HFF-Myc (cell line): Measurements from ENCODE around the gene TRIM17.
"Not testable (repeated sequence)": the region's sequence is repeated elsewhere in the genome, so short reads cannot be mapped to it uniquely, and the experiment has no call there.

Experiments used
- DNase-seq: peaks from one replicate; pipeline ENCODE4 v3.0.0-alpha.2; 2011; ENCODE audit warnings: low read depth; ENCODE audit errors: extremely low read depth
- H3K4me3 ChIP-seq: replicated peaks from 2 replicates; pipeline ENCODE4 v1.5.1; 2011; ENCODE audit warnings: low read depth, mild to moderate bottlenecking, control low read depth, low read length
- TF ChIP-seq, protein P1 (sequence below): IDR thresholded peaks from 2 replicates; pipeline ENCODE4 v1.5.1; 2012; ENCODE audit warnings: mild to moderate bottlenecking, low read depth, low read length, control low read depth; ENCODE audit errors: missing control alignments

Gene TRIM17

DNA sequence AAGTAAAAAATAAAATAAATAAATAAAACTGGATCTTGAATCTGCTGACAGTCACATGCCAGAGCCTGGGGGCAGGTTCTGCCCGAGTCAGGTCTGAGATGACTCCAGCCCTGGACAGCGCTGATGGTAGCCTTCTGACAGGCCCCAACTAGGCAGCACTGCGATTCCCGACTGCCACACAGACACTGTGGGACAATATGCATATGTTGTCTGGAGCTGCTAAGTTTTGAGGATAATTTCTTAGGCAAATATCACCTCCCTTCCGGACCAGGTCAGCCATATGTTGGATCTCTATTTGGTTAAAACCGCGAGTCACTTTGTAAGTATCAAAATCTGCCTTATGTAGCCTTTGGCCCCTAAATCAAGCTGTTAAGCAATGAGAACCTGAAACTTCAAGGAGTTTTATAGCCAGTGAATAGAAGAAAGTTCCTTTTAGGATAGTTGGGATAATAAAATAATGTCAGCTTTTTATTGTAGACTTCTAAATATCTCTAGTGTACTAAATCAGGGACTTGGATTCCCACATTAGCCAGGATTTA is 20.8 kb upstream of the TRIM17 start:
- DNase-seq = no peak
- TF ChIP-seq, protein P1, sequence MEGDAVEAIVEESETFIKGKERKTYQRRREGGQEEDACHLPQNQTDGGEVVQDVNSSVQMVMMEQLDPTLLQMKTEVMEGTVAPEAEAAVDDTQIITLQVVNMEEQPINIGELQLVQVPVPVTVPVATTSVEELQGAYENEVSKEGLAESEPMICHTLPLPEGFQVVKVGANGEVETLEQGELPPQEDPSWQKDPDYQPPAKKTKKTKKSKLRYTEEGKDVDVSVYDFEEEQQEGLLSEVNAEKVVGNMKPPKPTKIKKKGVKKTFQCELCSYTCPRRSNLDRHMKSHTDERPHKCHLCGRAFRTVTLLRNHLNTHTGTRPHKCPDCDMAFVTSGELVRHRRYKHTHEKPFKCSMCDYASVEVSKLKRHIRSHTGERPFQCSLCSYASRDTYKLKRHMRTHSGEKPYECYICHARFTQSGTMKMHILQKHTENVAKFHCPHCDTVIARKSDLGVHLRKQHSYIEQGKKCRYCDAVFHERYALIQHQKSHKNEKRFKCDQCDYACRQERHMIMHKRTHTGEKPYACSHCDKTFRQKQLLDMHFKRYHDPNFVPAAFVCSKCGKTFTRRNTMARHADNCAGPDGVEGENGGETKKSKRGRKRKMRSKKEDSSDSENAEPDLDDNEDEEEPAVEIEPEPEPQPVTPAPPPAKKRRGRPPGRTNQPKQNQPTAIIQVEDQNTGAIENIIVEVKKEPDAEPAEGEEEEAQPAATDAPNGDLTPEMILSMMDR = no peak
- H3K4me3 ChIP-seq = no peak overlapping the region

DNA sequence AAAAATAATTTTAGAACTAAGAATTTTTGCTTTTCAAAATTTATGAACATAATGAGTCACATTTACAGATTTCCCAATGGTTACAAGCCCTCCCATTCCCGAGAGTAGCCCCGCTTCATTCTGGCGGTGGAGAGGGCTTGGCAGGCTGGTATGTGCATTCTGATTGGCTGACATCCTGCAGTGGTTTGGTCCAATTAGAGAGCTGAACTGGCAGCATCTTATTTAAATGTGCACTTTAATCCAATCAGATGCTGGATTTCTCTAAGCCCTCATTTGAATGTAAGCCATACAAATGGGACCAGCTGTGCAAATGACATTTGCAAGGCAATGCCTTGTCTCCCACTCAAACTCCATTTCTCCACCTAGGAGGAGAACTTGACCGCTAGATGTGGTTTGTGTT is 18.0 kb upstream of the TRIM17 start:
- no peak for DNase-seq

DNA sequence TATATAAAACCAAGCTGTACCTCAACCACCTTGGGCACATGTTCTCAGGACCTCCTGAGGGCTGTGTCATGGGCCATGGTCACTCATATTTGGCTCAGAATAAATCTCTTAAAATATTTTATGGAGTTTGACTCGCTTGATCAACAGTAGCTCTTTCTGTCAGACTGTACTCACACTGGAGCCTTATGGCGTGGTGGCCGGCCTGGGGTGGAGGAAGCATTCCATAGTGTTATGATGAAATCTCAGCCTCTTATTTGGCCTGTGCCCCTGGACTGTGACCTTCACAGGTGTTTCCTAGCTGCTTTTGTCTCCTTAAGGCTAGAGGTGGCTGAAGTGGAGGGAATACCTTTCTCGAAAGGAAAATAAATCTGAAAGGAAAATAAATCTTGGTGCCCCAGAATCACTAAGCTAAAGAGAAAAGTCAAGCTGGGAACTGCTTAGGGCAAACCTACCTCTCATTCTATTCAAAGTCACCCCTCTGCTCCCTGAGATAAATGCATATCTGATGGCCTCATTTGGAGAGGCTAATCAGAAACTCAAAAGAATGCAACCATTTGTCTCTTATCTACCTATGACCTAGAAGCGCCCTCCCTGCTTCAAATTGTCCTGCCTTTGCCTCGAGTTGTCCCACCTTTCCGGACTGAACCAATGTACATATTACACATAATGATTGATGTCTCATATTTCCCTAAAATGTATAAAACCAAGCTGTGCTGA is 16.8 kb upstream of the TRIM17 start:
- not testable (repeated sequence) for DNase-seq, H3K4me3 ChIP-seq

More for the DNA sequence above, 18.0 kb upstream of the TRIM17 start:
- TF ChIP-seq, protein P1 = no peak
- no peak overlapping the region for H3K4me3 ChIP-seq

DNA sequence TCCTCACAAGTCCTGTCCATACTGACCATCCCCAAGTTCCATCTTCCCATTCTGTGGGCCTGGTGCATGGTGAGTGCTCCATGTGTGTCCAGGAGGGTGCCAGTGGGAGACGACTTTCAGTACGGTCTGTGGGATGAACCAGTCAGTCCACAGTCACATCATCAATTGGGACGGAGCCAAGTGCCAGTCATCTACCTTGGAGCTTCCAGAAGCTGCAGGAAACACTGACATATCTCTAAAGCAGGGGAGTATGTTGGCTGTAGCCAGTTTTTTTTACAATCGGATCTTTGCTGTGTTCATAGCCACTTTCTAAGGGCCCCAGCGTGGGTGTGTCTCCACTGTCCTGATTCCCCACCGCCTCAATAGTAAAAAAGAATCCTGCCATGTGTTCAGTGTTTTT is 13.6 kb upstream of the TRIM17 start:
- H3K4me3 ChIP-seq = no peak overlapping the region
- DNase-seq = no peak
- TF ChIP-seq, protein P1 = no peak

DNA sequence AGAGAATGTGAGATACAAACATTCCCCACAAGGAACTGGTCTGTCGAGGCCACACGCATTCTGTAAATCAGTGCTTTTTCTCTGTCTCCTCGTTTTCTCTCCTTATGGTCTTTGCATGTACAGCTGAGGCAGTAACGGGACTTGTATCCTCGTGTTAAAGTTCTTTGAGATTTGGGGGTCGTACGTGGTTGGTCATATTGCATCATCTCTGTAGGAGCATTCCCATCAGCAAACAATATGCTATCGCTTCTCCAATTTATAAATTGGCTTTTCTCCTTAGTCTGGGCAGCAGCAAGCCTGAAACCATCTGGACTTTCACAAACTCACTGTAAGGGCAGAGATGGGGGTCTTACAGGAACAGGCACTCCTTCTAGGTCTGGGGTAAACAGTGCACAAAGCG is 13.0 kb upstream of the TRIM17 start:
- TF ChIP-seq, protein P1 = no peak
- no peak for DNase-seq
- H3K4me3 ChIP-seq = no peak overlapping the region

DNA sequence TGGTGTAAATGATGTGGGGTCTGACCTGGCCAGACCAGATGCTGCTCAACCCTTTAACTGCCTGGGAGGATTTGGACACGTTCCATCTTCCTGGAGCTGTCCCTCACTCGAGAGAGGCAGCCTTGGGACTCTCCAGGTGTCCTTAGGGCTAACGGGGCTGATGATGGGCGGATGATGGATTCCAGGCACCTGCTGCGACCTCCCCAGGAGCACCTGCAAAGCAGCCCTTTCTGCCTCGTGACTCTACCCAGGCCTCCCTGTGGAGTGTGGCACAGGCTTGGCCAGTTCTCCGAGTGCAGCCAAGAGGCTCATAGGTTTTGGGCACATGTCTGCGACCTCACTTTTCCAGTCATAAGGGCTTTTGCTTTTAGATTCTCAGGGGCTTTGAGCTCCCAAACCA is 12.3 kb upstream of the TRIM17 start:
- no peak overlapping the region for H3K4me3 ChIP-seq
- DNase-seq = no peak
- TF ChIP-seq, protein P1 = no peak

DNA sequence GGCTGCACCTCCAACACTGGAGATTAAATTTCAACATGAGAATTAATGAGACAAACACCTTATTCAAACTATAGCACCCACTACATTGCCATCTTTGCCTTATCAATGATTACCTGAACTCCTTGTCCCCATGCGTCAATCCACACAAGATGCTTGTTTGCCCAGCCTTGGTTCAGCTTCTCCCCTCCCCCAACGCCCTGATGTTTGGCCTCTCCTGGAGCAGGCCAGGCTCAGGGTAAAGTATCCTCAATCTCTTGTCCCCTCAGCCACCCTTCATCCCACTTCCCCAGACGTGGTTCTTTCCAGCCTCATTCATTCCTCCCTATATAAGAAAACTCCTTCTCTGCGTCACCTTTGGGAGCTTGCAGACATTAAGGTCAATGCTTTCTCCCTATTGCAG is 11.8 kb upstream of the TRIM17 start:
- no peak overlapping the region for H3K4me3 ChIP-seq
- TF ChIP-seq, protein P1 = no peak
- DNase-seq = no peak
